ENCODE data around the gene OR4S1. TPM values are rescaled to one million over a fixed set of nuclear protein-coding genes. Genes with fewer than 3 reads are reported as not detected.

Gene OR4S1
- total RNA-seq, 1 experiment from 2014 or later: not detected

Other genes starting within 250 kb of the OR4S1 start
- not detected in 2 replicates for gene OR4B1, start 89.4 kb upstream of the OR4S1 start, total RNA-seq (2014; rRNA removed; shearing (Covaris generic))
- gene OR4X2, start 61.1 kb upstream of the OR4S1 start, total RNA-seq (2014; rRNA removed; shearing (Covaris generic)): not detected in 2 replicates
- gene OR4X1, start 42.4 kb upstream of the OR4S1 start, total RNA-seq (2014; rRNA removed; shearing (Covaris generic)): not detected in 2 replicates
- not detected in 2 replicates for gene OR4C3, start 18.7 kb downstream of the OR4S1 start, total RNA-seq (2014; rRNA removed; shearing (Covaris generic))
- gene OR4C5, start 60.2 kb downstream of the OR4S1 start, total RNA-seq (2014; rRNA removed; shearing (Covaris generic)): not detected in 2 replicates
- gene OR4A47, start 182.6 kb downstream of the OR4S1 start, total RNA-seq (2014; rRNA removed; shearing (Covaris generic)): not detected in 2 replicates